HG03097 (cell line): ENCODE data around the gene RFX8.
"Not testable (repeated sequence)": the region's sequence is repeated elsewhere in the genome, so short reads cannot be mapped to it uniquely, and the experiment has no call there.

Source experiments
- ATAC-seq: cut with Tn5 transposase; IDR thresholded peaks from one replicate; pipeline ENCODE4 v1.9.1; 2021; ENCODE audit not compliant: unreplicated experiment, low FRiP score

The RFX8 gene

DNA sequence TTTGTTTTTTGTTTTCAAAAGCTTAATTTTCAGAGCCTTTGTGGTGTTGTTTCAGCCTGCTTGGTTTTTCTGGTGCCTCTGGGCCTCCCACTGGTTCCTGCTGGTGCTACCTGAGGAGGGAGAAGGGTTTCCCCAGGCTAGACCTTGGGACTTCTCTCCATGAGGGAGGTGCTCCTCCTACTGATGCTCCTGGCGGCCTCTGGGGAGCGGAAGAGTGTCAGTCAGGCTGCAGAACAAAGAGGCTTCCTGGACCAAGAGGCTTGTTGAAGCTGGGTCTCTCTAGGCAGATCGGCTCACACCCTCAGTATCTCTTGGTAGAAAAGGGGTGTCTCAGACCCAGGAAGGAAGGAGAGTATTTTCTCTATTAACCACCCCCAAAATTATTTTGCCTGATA is 32.2 kb downstream of the RFX8 start:
- no peak for ATAC-seq

DNA sequence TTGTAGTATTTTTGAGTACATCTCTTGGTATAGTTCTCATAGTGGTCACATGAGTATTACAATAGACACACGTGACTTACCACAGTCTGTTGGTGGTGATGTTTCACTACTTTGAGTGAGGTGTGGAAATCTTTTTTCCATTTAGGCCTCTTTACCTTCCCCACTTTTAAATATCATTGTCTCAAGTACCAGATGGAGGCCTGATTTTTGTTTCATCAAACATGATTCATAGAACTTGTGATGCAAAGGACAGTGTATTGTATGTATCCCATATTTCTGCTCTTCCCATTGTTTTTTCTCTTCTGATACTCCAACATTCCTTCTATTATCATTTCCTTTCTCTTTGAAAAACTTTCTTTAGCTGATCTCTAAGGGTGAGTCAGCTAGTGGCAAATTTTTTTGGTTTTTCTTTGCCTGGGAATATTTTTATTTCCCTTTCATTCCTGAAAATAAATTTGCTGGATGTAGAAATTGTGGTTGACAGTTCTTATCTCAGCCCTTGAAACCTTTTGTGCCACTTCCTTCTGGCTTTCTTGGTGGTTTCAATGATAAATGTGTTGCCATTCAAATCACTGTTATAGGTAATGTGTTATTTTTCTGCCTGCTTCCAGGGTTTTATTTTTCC is 32.8 kb downstream of the RFX8 start:
- ATAC-seq: no peak

DNA sequence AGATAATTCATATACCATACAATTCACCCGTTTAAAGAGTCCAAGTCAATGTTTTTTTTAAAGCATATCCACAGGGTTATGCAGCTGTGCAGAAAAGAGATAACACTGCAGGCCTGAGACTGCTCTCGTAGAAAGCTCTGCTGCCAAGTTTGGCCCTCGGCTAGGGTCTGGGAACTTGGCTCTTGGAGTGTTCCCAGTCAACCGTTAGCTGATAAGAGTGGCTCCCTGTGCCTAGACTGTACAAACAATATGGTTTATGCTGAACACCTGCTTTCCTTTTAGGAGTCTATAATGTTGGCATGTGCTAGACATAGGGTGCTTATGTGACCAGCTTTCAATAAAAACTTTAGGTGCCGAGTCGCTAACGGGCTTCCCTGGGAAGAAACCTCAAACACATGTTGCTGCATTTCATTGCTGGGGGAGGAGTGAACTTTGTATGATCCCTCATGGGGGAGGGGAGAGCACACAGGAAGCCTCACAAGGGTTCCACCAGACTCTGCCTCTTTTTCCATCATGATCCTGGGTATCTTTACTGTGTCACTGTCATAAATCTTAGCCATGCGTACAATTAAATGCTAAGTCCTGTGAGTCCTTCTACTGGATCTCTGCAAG is 34.7 kb downstream of the RFX8 start:
- ATAC-seq: no peak

DNA sequence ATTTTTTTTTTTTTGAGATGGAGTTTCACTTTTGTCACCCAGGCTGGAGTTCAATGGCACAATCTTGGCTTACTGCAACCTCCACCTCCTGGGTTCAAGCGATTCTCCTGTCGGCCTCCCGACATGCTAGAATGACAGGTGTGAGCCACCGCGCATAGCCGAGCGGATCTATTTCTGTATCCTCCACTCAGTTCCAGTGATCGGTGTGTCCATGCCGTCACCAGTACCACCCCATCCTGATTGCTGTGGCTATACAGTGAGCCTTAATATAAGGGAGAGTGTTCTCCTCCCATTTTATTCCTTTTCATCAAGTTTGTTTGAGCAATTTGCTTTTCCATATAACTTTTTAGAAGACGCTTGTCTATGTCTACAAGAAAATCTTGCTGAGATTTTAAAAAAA is 35.2 kb downstream of the RFX8 start:
- no peak for ATAC-seq

DNA sequence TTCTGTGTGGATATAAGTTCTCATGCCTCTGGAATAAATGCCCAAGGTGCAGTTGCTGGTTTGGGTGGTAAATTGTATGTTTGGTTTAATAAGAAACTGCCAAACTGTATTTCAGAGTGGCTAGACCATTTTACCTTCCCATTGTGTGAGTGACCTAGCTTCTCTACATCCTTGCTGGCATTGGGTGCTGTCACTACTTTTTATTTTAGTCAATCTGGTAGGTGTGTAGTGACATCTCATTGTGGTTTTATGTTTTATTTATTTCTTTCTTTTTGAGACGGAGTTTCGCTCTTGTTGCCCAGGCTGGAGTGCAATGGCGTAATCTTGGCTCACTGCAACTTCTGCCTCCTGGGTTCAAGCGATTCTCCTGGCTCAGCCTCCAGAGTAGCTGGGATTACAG is 36.4 kb downstream of the RFX8 start:
- not testable (repeated sequence) for ATAC-seq

DNA sequence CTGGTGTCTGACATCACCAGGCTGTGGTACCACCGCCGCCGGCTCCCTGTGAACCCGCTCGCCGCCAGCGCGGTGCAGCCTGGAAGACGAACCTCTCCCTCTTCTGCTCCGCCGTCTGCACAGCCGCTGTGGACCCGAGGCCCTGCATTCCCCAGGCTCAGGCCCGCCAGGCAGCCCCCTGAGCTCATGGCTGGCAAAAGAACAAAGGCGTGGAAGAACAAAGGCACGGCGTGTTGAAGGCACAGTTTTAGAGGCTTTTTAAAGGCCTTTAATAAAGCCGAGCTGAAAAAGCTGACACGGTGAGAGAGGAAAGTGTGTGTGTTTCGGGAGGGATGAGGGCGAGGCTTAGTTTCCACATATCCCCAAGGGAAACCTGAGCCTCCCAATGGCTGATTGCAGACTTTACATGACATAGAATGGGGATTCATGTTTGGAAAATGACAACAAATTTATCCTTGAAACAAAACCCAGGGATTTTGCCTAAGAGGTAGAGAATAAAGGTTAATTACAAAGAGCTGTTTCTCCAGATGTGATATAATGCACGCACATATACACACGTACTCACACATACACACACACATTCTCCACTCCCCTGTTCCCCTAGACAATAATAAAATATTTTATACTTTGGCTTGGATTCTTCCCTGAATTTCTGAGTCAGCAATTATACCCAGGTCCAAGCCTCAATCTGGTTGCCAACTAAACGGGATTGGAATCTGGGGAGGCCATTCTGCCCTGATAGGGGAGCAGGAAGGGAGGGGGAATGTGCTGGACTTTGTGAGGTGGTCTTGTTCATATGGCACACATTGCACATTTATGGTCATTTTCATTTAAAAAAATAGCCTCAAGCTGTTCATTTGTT is 39.7 kb downstream of the RFX8 start:
- ATAC-seq: no peak

DNA sequence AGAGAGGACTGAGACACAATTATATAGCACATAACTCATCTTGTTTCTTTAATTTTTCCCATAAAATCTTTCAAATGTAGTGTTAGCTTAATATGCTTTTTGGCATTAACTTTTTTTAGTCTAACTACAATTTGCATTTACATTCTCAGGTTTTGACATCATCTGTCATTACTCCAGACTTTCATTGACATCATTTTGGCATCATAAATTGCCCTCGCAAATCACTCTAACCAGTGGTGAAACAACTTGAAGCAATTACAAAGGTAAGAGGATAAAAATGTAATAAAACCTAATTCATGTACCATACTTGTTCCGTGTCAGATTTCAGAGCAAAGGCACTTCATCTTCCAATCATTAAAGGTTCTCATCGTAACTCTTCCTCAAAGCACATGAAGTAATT is 41.4 kb downstream of the RFX8 start:
- ATAC-seq: no peak

DNA sequence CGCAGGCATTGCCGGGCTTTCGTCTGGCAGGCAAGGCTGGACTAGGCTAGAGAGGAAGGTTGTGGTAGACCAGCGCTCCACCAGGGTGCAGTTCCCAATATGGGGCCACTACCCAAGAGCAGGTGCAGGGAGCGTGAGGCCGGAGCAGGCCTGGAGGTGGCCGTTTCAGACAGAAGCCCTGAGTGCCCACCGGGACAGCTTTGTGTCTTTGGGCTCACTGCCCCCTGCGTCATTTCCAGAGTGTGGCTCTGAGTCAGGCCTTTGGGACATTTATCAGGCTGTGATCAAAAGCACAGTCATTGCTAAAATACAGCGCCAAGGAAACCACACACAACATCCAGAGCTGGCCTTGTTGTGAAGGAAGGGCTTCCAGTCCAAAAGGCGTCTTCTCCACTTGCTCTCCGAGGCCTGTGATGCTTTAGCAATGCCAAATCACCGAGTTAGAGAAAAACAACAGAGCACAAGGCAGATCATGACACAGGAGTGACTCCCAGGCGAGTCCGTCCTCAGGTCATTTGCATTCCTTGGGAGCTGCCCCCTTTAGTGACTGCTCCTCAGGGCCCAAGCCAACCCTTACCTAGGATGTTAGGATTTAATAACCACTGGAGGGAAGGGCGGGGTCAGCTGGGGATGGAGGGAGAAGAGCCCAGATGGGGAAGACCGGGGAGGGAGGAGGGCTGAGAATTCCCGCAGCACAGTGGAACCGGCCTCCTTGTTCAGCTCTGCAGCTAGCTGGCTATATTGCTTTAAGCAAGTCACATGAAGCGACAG is 42.3 kb downstream of the RFX8 start:
- ATAC-seq: no peak

DNA sequence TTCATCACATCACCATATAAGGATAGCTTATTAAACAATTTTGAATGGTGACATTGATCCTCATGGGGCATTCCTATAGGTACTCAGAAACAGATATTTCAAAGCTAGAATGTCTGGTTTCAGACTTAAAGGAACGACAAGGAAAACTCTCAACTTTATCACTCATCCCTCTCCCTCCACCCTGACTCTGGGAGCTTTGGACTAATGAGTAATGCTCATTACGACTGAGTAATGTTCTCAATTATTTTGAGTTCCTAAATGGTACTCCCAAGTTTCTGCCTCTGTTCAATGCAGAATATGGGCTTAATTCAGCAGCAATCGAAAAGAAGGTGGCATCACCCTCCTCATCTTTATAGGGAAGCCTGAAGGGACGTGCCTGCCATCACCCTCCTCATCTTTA is 43.4 kb downstream of the RFX8 start:
- ATAC-seq: no peak

DNA sequence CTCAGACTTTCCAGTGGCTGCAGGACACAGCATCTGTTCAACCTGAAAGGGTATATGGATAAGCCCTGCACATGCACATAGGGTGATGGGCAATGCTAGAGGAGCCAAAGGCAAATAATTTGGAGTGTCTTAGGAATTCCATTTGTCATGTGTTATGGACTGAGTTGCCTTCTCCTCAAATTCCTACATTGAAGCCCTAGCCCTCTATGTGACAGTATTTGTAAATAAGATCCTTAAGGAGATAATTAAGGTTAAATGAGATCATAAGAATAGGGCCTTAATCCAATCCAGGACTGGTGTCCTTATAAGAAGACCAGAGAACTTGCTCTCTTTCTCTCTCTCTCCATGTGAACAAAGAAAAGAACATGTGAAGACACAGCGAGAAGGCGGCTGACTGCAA is 44.8 kb downstream of the RFX8 start:
- no peak for ATAC-seq

DNA sequence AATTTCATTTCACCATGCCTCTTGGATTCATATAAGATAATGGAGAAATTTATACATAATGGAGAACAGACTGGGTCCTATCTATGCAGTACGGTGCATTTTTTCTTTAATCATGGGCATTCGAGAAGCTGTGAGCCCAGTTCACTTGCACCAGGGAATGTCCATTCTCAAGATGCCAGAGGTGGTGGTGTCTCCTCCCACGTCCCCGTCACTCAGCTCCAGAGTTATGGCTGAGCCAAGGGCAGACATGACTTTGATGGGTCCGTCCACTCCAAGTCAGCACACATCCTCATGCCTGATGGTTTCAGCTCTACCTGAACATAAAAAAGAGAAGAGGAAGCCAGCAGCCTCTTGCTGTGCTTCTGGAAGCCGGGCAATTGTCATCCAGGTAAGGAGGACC is 45.5 kb downstream of the RFX8 start:
- ATAC-seq: no peak

DNA sequence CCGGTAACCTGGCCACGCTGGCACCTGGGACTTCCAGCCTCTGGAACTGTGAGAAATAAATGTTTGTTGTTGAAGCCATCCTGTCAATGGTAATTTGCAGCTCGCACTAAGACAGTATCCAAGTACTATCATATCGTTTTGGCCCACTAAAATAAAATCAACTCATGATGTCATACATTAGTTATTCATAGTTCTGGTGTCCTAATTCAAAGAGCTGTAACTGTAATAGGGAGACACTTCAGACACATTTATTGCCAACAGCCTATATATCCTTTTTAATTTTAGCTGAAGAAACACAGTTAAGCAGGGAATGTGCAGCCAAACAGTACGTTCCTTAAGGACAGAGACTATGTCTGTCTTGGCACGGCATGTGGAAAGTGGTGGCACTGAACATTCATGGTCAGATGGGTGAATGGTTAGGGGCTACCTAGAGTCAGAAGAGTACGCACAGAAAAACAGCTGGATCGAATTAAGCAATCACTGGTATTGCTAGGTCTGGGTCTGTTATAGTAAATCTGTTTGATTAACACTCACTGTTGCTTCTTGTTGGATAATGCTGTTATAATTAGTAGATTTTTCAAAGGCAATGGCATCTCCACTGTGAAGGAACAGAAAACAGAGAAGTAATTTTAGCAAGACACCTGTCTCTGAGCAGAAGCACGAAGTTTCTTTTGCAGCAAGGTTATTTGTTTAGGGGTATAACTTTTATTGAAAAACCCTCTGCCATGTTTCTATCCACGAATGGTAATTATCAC is 46.3 kb downstream of the RFX8 start:
- ATAC-seq: no peak

DNA sequence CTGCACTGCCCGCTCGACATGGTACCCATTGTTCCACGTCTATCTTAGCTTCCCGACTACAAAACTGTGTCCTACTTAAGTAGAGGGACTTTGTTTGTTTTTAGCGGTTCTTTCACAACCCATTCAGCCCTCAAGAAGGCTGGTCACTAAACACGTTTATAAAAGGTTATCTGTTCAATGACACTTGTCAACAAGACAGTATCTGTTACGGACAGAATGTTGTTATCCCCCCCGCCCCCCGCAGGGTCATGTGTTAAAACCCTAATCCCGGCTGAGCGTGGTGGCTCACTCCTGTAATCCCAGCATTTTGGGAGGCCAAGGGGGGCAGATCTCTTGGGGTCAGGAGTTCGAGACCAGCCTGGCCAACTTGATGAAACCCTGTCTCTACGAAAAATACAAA is 47.2 kb downstream of the RFX8 start:
- no peak for ATAC-seq

DNA sequence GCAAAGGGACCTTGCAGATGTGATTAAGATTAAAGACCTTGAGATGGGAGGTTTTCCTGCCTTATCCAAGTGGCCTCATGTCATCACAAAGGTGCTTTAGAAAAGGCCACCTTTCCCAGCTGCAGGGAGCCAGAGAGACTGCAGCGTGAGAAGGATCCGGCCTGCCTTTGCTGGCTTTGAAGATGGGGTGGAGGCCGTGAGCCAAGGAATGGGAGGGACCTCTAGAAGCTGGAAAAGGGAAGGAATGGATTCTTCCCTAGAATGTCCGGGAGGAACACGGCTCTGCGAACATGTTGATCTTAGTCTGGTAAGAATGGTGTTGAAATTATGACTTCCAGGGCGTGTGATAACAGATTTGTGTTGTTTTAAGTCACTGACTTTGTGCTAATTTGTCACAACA is 47.7 kb downstream of the RFX8 start:
- ATAC-seq: no peak

DNA sequence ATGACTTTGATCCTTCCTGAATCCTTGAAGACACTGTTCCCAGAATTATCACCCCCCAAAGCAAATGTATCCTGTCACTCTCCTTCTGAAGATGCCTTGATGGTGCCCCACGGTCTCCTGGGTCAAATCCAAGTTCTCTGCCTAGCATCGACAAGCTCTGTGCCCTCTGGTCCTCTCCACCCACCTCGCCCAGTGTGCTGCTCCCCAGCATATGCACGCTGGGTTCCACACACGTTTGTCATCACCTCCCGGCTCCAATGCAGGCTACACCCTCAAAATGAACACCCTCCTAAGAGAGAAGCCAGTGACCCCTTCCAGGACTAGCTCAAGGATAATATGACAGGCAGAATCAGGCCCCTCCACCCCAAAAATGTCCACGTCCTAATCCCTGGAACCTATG is 48.1 kb downstream of the RFX8 start:
- ATAC-seq: no peak

DNA sequence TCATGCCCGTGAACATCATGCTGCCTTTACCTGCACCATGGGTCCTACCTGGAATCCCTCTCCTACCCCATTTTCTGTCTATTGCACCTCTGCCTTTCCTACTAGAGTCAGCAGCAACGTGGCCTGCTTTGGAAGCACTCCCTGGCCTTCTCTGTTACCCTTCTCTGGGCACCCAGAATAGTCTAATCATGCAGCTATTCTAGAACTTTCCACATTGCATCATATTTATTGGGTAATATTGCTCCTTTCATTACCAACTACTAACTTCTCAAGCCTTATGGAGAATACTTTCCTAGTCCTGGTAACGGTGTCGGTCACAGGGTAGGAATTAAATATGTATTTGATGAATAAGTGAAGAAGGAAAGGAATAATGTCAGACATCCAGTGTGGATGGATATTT is 54.3 kb downstream of the RFX8 start:
- no peak for ATAC-seq

DNA sequence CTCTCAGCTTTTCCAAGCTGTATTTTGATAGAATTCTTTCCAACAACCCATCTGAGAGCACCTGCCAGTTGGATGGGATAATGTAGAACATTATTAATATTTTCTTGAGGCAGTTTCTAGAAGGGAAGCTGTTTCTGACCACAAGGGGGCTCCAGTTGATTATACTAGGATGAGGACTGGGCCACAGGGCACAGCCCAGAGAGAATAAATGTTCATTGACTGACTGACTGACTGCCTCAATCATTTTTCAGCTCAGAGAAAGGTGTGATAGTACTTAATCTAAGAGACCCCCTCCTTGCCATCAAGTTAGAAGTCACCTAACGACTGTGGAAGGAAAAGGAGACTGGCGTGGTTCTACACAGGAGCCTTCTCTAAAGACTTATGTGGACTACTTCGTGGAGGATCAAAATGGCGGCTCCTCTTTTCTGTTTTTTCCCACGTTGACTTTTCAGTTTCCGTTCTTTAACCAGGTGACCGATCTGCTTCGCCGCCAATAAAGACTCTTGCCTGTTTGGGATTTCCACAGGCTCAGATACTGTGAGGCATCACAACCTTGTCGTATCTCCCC is 55.7 kb downstream of the RFX8 start:
- ATAC-seq: no peak

DNA sequence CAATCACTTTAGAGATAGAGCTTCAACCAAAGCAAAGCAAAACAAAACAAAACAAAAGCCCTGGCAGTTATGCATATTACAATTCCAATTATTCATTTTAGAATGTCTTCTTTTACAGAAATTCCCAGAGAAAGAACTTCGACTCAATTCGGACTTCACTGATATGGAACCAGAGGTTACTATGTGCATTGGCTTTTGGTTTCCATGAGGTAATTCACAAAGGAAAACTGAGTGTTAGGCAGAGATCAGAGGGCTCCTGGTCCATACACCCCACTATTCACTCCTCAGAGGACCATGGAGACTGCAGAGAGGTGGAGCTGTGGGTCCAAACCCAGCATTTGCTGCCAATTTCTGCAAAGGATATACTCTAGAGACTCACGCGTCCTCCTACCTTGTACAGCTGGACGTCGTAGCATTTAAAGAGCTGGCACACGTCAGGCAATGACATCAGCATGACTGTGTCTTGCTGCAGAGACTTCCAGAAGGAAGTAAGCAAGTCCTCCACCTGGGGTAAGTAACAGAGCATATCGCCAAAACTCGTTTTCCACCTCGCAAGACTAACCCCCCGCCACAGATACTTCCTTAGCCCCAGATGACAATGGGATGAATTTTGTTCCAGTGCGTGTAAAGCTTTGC is 56.3 kb downstream of the RFX8 start:
- no peak for ATAC-seq

DNA sequence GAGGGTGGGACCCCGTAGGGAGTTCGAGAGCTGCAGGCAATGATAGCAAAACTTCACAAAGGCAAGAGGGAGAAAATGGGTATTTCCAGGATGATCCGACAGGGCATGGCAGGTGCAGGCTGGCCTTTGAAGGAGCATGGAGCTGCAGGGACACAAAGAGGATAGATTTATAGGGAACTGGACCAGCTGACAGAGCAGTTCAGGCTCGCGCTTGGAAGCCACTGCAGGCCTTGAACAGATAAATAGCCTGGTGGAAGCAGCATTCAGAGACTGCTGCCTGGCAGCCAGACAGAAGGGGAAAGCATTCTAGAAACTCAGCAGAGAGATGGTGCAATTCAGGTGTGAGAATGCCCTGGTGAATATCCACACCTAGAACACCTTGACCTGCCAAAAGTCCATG is 58.3 kb downstream of the RFX8 start:
- ATAC-seq: no peak

DNA sequence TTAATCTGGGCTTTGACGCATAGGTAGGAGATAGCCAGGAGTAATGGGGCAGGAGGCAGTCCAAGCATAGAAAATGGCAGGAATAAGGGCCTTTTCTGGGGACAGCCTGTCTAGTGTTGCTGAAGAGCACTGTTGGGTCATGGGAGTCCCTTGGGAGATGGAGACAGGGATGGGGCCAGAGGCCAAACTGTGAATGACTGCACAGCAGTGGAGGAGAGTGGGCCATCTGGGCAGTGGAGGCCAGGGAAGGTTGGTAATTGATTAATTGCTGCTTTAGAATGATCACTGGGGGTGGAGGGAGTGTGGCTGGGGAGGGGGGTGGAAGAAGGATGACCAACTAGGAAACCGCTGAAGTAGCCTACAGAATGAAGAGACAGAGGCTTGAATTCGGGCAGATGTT is 59.0 kb downstream of the RFX8 start:
- no peak for ATAC-seq
